ENCODE data around the gene PIGA. TPM values are rescaled to one million over a fixed set of nuclear protein-coding genes. Genes with fewer than 3 reads are reported as not detected.
"Not testable (repeated sequence)": the region's sequence is repeated elsewhere in the genome, so short reads cannot be mapped to it uniquely, and the experiment has no call there.

The PIGA gene
- total RNA-seq, 1 donor from 2014 or later, result 6.8 TPM

DNA sequence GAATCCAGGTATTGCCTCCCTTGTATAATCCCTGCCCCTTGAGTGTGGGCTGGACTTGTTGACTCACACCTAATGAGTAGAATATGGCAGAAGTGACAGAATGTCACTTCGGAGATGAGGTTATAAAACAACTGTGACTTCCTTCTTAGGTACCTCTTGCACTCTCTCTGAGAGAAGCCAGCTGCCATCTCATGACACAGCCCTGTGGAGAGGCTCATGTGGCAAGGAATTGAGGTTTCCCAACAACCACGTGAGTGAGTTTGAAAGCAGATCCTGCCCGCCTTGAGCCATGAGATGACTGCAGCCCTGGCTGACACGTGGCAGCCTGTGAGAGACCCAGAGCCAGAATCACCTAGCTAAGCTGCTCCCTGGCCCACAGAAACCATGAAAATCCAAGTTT lies 33.4 kb downstream of the PIGA start:
- H3K27ac ChIP-seq (ENCODE audit: low read depth, low read length), result peak overlapping the region; percentile 84

DNA sequence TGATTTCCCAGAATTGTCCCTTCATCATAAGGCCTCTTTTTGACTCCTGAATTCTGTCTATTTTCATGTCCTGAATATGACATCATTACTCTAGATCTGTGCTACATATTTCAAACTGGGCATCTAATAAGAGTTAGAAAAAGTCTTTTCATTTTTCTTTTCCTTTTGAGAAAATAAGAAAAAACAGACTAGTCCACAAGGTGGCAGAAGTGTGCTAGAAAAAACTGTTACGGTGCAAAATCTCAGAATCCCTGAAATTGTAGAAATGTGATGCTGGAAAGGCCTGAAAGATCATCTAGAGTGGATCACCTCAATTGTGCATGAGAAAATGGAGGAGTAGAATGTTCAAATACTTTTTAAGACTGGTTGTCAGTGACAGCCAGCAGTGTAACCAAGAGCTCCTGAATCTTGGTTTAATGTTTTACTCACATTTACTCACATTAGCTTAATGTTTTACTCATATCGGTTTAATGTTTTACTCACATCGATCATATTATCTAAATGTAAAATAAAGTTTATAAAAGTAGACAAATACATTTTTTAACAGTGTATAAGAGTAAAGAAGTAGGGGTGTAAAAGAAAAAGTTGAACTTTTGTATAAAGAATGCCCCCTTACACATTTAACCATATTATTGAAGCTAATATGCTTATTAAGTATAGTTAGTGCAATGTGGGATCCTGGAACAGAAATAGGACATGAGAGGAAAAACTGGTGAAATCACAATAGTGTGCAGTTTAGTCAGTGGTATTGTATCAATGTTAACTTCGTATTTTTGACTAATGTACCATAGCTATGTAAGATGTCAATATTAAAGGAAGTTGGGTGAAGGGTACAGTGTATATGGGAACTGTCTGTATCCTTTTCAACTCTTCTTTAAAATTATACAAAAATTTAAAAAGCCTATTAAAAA lies 35.1 kb downstream of the PIGA start:
- peaks cover 0 to 4% (median 0%) of the 10 kb centered on the region in 3 donors for H3K36me3 ChIP-seq (ENCODE audit: control insufficient read depth in 3 of 3, insufficient read depth in 3 of 3, low read length in 3 of 3)
- H3K27me3 ChIP-seq (ENCODE audit: control insufficient read depth in 3 of 3, insufficient read depth in 3 of 3, low read length in 3 of 3), result no peaks in the 10 kb centered on the region
- H3K9ac ChIP-seq (ENCODE audit: low read depth in 1 of 3, low read length in 3 of 3), result peak overlapping the region in 2 of 3 donors; percentile 28 to 60
- H3K4me3 ChIP-seq (ENCODE audit: low read length in 3 of 3), result peak overlapping the region in 1 of 3 donors; percentile 35
- peaks cover 20 to 37% (median 28%) of the 10 kb centered on the region in 3 donors for H3K4me1 ChIP-seq (ENCODE audit: control insufficient read depth in 3 of 3, insufficient read depth in 3 of 3, low read length in 3 of 3)
- peak overlapping the region; percentile 44 for H3K27ac ChIP-seq (ENCODE audit: low read depth, low read length)
- no peaks in the 10 kb centered on the region for H3K9me3 ChIP-seq (ENCODE audit: control insufficient read depth in 3 of 3, low read length in 3 of 3)

More for the DNA sequence above, 33.4 kb downstream of the PIGA start:
- H3K27me3 ChIP-seq (ENCODE audit: control insufficient read depth in 3 of 3, insufficient read depth in 3 of 3, low read length in 3 of 3), result no peaks in the 10 kb centered on the region
- H3K9ac ChIP-seq (ENCODE audit: low read depth in 1 of 3, low read length in 3 of 3), result peak overlapping the region in 1 of 3 donors; percentile 77
- peaks cover 22 to 37% (median 28%) of the 10 kb centered on the region in 3 donors for H3K4me1 ChIP-seq (ENCODE audit: control insufficient read depth in 3 of 3, insufficient read depth in 3 of 3, low read length in 3 of 3)
- peaks cover 0 to 2% (median 0%) of the 10 kb centered on the region in 3 donors for H3K36me3 ChIP-seq (ENCODE audit: control insufficient read depth in 3 of 3, insufficient read depth in 3 of 3, low read length in 3 of 3)
- no peaks in the 10 kb centered on the region for H3K9me3 ChIP-seq (ENCODE audit: control insufficient read depth in 3 of 3, low read length in 3 of 3)
- H3K4me3 ChIP-seq (ENCODE audit: low read length in 3 of 3), result no peak overlapping the region

DNA sequence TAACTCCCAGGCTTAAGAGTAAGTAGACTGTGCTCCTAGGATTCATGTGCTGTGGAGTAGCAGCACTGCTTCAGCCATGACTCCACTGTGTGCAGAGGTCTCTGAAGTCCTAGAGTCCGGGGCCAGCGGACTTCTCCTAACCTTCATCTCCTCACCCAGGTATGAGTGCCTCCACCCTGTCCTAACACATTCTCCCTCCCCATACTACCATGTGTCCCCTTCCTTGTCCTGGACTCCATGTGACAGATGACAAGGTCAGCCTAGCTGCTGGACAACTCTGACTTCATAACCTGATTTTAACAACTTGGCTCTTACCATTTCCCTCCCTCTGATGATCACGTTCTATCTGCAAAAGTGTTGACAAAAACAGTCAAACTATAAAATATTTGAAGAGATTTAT lies 36.5 kb downstream of the PIGA start:
- peak overlapping the region in 2 of 3 donors; percentile 14 to 29 for H3K4me3 ChIP-seq (ENCODE audit: low read length in 3 of 3)
- H3K27me3 ChIP-seq (ENCODE audit: control insufficient read depth in 3 of 3, insufficient read depth in 3 of 3, low read length in 3 of 3), result no peaks in the 10 kb centered on the region
- H3K27ac ChIP-seq (ENCODE audit: low read depth, low read length), result peak overlapping the region; percentile 28
- H3K9ac ChIP-seq (ENCODE audit: low read depth in 1 of 3, low read length in 3 of 3), result peak overlapping the region in 1 of 3 donors; percentile 57
- H3K4me1 ChIP-seq (ENCODE audit: control insufficient read depth in 3 of 3, insufficient read depth in 3 of 3, low read length in 3 of 3), result peaks cover 19 to 36% (median 28%) of the 10 kb centered on the region in 3 donors
- peaks cover 0 to 5% (median 0%) of the 10 kb centered on the region in 3 donors for H3K36me3 ChIP-seq (ENCODE audit: control insufficient read depth in 3 of 3, insufficient read depth in 3 of 3, low read length in 3 of 3)
- H3K9me3 ChIP-seq (ENCODE audit: control insufficient read depth in 3 of 3, low read length in 3 of 3), result no peaks in the 10 kb centered on the region

DNA sequence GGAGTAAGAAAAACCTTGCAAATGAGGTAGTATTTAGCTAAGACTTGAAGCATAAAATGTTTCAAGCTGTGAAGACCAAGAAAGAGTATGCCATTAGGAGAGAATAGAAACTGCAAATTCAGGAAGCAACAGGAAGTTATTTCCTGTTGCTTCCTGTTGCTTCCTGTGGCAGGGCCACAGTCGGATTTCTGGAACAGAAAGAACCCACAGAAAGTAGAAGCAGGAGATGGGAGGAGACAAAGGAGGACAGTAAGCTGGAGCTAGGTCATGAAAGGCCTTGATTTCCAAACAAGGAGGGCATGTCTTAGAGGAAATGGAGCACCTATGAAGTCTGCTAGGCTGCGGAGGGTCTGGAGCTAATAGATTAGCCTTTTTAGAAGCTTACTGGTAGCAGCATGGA lies 37.1 kb downstream of the PIGA start:
- Histone ChIP-seq H3K4me1 (ENCODE audit: control insufficient read depth in 3 of 3, insufficient read depth in 3 of 3, low read length in 3 of 3) (peaks cover 17 to 32% (median 28%) of the 10 kb centered on the region in 3 donors), H3K9ac (ENCODE audit: low read depth in 1 of 3, low read length in 3 of 3) (peak overlapping the region in 1 of 3 donors; percentile 57), H3K27me3 (ENCODE audit: control insufficient read depth in 3 of 3, insufficient read depth in 3 of 3, low read length in 3 of 3) (no peaks in the 10 kb centered on the region), H3K27ac (ENCODE audit: low read depth, low read length) (peak overlapping the region; percentile 28), H3K9me3 (ENCODE audit: control insufficient read depth in 3 of 3, low read length in 3 of 3) (no peaks in the 10 kb centered on the region), H3K36me3 (ENCODE audit: control insufficient read depth in 3 of 3, insufficient read depth in 3 of 3, low read length in 3 of 3) (peaks cover 0 to 5% (median 0%) of the 10 kb centered on the region in 3 donors), H3K4me3 (ENCODE audit: low read length in 3 of 3) (no peak overlapping the region)

DNA sequence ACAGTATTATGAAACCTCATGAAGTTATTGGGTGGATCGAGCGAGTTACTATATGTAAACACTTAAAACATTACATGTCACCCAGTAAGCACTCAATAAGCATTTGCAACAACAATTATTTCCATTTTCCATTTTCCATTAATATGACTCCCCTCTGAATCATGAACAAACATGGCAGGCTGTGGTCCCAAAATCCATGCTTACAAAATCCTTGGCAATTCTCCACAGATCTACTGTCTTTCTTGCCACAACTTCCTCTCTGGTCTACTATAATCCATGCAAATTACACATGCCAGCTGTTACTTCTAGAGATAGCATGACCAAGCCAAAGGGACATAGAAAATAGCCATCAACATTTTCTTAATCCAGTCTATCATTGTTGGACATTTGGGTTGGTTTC lies 41.9 kb downstream of the PIGA start:
- Histone ChIP-seq H3K9ac (ENCODE audit: low read depth in 1 of 3, low read length in 3 of 3) (no peak overlapping the region), H3K36me3 (ENCODE audit: control insufficient read depth in 3 of 3, insufficient read depth in 3 of 3, low read length in 3 of 3) (peaks cover 6 to 16% (median 8%) of the 10 kb centered on the region in 3 donors), H3K27me3 (ENCODE audit: control insufficient read depth in 3 of 3, insufficient read depth in 3 of 3, low read length in 3 of 3) (no peaks in the 10 kb centered on the region), H3K4me3 (ENCODE audit: low read length in 3 of 3) (no peak overlapping the region), H3K27ac (ENCODE audit: low read depth, low read length) (no peak overlapping the region), H3K4me1 (ENCODE audit: control insufficient read depth in 3 of 3, insufficient read depth in 3 of 3, low read length in 3 of 3) (peaks cover 2 to 10% (median 9%) of the 10 kb centered on the region in 3 donors), H3K9me3 (ENCODE audit: control insufficient read depth in 3 of 3, low read length in 3 of 3) (no peaks in the 10 kb centered on the region)

- H3K9ac ChIP-seq (ENCODE audit: low read depth in 1 of 3, low read length in 3 of 3), result no peak overlapping the region
- no peaks in the 10 kb centered on the region for H3K27me3 ChIP-seq (ENCODE audit: control insufficient read depth in 3 of 3, insufficient read depth in 3 of 3, low read length in 3 of 3)
- H3K9me3 ChIP-seq (ENCODE audit: control insufficient read depth in 3 of 3, low read length in 3 of 3), result no peaks in the 10 kb centered on the region
- H3K4me3 ChIP-seq (ENCODE audit: low read length in 3 of 3), result no peak overlapping the region
- H3K27ac ChIP-seq (ENCODE audit: low read depth, low read length), result no peak overlapping the region
- H3K36me3 ChIP-seq (ENCODE audit: control insufficient read depth in 3 of 3, insufficient read depth in 3 of 3, low read length in 3 of 3), result peaks cover 8 to 16% (median 8%) of the 10 kb centered on the region in 3 donors
- peaks cover 0 to 6% (median 5%) of the 10 kb centered on the region in 3 donors for H3K4me1 ChIP-seq (ENCODE audit: control insufficient read depth in 3 of 3, insufficient read depth in 3 of 3, low read length in 3 of 3)
These were observed 42.5 kb downstream of the PIGA start for GRCh38 chrX:15292861-15293260.

DNA sequence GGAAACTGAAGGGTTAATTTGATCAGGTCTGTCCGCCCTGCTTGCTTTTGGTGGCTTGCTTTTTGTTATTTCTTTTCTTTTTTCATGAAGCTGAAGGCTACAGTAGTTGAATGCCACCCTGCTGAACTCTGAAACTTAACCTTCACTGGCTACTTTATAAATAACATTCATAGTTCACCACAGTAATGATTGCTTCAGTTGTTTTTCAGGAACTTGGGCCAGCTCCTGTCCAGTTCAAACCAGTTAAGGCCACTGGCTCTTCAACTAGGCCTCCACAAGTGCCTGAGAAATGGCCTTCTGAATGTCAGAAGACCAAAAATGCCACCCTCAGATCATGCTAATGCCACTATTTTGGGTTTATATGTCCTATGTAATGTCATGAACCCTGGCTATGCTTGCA lies 57.7 kb downstream of the PIGA start:
- Histone ChIP-seq H3K4me3 (ENCODE audit: low read length in 3 of 3) (no peak overlapping the region), H3K27ac (ENCODE audit: low read depth, low read length) (peak overlapping the region; percentile 54), H3K9me3 (ENCODE audit: control insufficient read depth in 3 of 3, low read length in 3 of 3) (no peaks in the 10 kb centered on the region)

DNA sequence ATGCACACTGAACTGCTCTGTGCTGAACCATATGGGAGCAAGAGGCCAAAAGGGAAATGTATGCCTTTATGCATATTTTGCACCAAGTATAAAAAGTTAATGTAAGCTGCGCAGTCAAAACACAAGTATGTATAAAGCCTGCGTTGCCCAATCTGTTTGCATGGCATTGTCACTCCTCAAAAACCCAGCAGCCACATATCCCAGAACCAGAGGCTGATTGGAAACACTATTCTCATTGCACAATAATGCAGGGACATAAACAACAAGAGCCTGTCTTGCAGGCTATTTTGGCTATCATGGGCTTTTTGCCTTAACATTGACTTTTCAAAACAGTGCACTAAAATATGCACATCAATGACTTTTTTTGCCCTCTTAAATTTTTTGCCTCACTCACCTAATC lies 60.4 kb downstream of the PIGA start:
- Histone ChIP-seq H3K9ac (ENCODE audit: low read depth in 1 of 3, low read length in 3 of 3) (no peak overlapping the region), H3K27ac (ENCODE audit: low read depth, low read length) (no peak overlapping the region), H3K4me1 (ENCODE audit: control insufficient read depth in 3 of 3, insufficient read depth in 3 of 3, low read length in 3 of 3) (peaks cover 0 to 12% (median 0%) of the 10 kb centered on the region in 3 donors), H3K36me3 (ENCODE audit: control insufficient read depth in 3 of 3, insufficient read depth in 3 of 3, low read length in 3 of 3) (no peaks in the 10 kb centered on the region), H3K27me3 (ENCODE audit: control insufficient read depth in 3 of 3, insufficient read depth in 3 of 3, low read length in 3 of 3) (no peaks in the 10 kb centered on the region), H3K4me3 (ENCODE audit: low read length in 3 of 3) (no peak overlapping the region), H3K9me3 (ENCODE audit: control insufficient read depth in 3 of 3, low read length in 3 of 3) (no peaks in the 10 kb centered on the region)

More for the DNA sequence above, 57.7 kb downstream of the PIGA start:
- Histone ChIP-seq H3K36me3 (ENCODE audit: control insufficient read depth in 3 of 3, insufficient read depth in 3 of 3, low read length in 3 of 3) (no peaks in the 10 kb centered on the region), H3K4me1 (ENCODE audit: control insufficient read depth in 3 of 3, insufficient read depth in 3 of 3, low read length in 3 of 3) (peaks cover 0 to 12% (median 0%) of the 10 kb centered on the region in 3 donors), H3K9ac (ENCODE audit: low read depth in 1 of 3, low read length in 3 of 3) (no peak overlapping the region), H3K27me3 (ENCODE audit: control insufficient read depth in 3 of 3, insufficient read depth in 3 of 3, low read length in 3 of 3) (no peaks in the 10 kb centered on the region)

DNA sequence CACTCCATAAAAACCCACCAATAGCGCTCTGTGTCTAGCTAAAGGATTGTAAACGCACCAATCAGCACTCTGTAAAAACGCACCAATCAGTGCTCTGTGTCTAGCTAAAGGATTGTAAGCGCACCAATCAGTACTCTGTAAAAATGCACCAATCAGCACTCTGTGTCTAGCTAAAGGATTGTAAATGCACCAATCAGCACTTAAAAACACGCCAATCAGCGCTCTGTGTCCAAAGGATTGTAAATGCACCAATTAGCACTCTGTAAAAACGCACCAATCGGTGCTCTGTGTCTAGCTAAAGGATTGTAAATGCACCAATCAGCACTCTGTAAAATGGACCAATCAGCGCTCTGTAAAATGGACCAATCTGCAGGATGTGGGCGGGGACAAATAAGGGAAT lies 62.0 kb downstream of the PIGA start:
- H3K9me3 ChIP-seq (ENCODE audit: control insufficient read depth in 3 of 3, low read length in 3 of 3); H3K27me3 ChIP-seq (ENCODE audit: control insufficient read depth in 3 of 3, insufficient read depth in 3 of 3, low read length in 3 of 3); H3K9ac ChIP-seq (ENCODE audit: low read depth in 1 of 3, low read length in 3 of 3); H3K4me3 ChIP-seq (ENCODE audit: low read length in 3 of 3); H3K27ac ChIP-seq (ENCODE audit: low read depth, low read length); H3K36me3 ChIP-seq (ENCODE audit: control insufficient read depth in 3 of 3, insufficient read depth in 3 of 3, low read length in 3 of 3): not testable (repeated sequence)
- peaks cover 0 to 12% (median 0%) of the 10 kb centered on the region in 3 donors for H3K4me1 ChIP-seq (ENCODE audit: control insufficient read depth in 3 of 3, insufficient read depth in 3 of 3, low read length in 3 of 3)

GRCh38 chrX:15271757-15272156 lies 63.6 kb downstream of the PIGA start:
- Histone ChIP-seq H3K4me3 (ENCODE audit: low read length in 3 of 3) (no peak overlapping the region), H3K36me3 (ENCODE audit: control insufficient read depth in 3 of 3, insufficient read depth in 3 of 3, low read length in 3 of 3) (no peaks in the 10 kb centered on the region), H3K27ac (ENCODE audit: low read depth, low read length) (no peak overlapping the region), H3K4me1 (ENCODE audit: control insufficient read depth in 3 of 3, insufficient read depth in 3 of 3, low read length in 3 of 3) (peaks cover 0 to 4% (median 0%) of the 10 kb centered on the region in 3 donors), H3K27me3 (ENCODE audit: control insufficient read depth in 3 of 3, insufficient read depth in 3 of 3, low read length in 3 of 3) (no peaks in the 10 kb centered on the region), H3K9me3 (ENCODE audit: control insufficient read depth in 3 of 3, low read length in 3 of 3) (no peaks in the 10 kb centered on the region), H3K9ac (ENCODE audit: low read depth in 1 of 3, low read length in 3 of 3) (no peak overlapping the region)
